KMS-11 (cell line): ENCODE measurements around the gene ADGRV1.

ENCODE experiments used
- H2AFZ ChIP-seq: fragments of 200-600 bp; sonication (generic); 2 replicates; pipeline ENCODE4 v1.6.1; 2016; ENCODE audit warnings: antibody characterized with exemption, mixed run types, low read depth
- H3K27ac ChIP-seq: fragments of 200-600 bp; sonication (generic); 2 replicates; pipeline ENCODE4 v1.6.1; 2016; ENCODE audit warnings: mild to moderate bottlenecking, mixed run types
- H3K27me3 ChIP-seq: fragments of 200-600 bp; sonication (generic); 2 replicates; pipeline ENCODE4 v1.6.1; 2017; ENCODE audit warnings: mild to moderate bottlenecking, low read depth, mixed run types, moderate library complexity; ENCODE audit not compliant: insufficient read depth
- H3K36me3 ChIP-seq: fragments of 200-600 bp; sonication (generic); 2 replicates; pipeline ENCODE4 v1.6.1; 2017; ENCODE audit warnings: mild to moderate bottlenecking, mixed run types; ENCODE audit not compliant: insufficient read depth
- H3K4me1 ChIP-seq: fragments of 200-600 bp; sonication (generic); 2 replicates; pipeline ENCODE4 v1.6.1; 2016; ENCODE audit warnings: mild to moderate bottlenecking, low read depth, mixed run types; ENCODE audit not compliant: poor library complexity, severe bottlenecking
- H3K4me2 ChIP-seq: fragments of 200-600 bp; sonication (generic); 2 replicates; pipeline ENCODE4 v1.7.0; 2016; ENCODE audit warnings: mild to moderate bottlenecking, mixed run types
- H3K4me3 ChIP-seq: fragments of 200-600 bp; sonication (generic); IDR thresholded peaks from 2 replicates; pipeline ENCODE4 v1.6.1; 2017; ENCODE audit warnings: low read depth, low read length, mixed read lengths; ENCODE audit not compliant: insufficient read depth
- H3K79me2 ChIP-seq: fragments of 200-600 bp; sonication (generic); 2 replicates; pipeline ENCODE4 v1.6.1; 2016; ENCODE audit warnings: low read depth, mixed run types; ENCODE audit not compliant: insufficient read depth
- H3K9ac ChIP-seq: fragments of 200-600 bp; sonication (generic); 2 replicates; pipeline ENCODE4 v1.6.1; 2016; ENCODE audit warnings: mild to moderate bottlenecking, mixed run types
- H4K20me1 ChIP-seq: fragments of 200-600 bp; sonication (generic); 2 replicates; pipeline ENCODE4 v1.6.1; 2016; ENCODE audit warnings: mild to moderate bottlenecking, mixed run types; ENCODE audit not compliant: insufficient read depth
- CTCF ChIP-seq: fragments of 200-600 bp; sonication (generic); conservative IDR thresholded peaks from 2 replicates; pipeline ENCODE4 v1.6.1; 2017; ENCODE audit warnings: low read depth, mild to moderate bottlenecking, antibody characterized with exemption, low read length, moderate library complexity, mixed read lengths

The ADGRV1 gene

GRCh38 chr5:91027405-91028139 lies 469.0 kb downstream of the ADGRV1 start:
- Histone ChIP-seq H3K4me3 (no peak overlapping the region), H3K4me1 (no peaks in the 10 kb centered on the region), H2AFZ (no peak overlapping the region), H4K20me1 (no peaks in the 10 kb centered on the region), H3K79me2 (no peaks in the 10 kb centered on the region), H3K36me3 (no peaks in the 10 kb centered on the region), H3K9ac (no peak overlapping the region), H3K4me2 (no peak overlapping the region), H3K27me3 (no peaks in the 10 kb centered on the region), H3K27ac (no peak overlapping the region)
- TF ChIP-seq CTCF = no peak

GRCh38 chr5:91028499-91028956 lies 469.9 kb downstream of the ADGRV1 start:
- no peaks in the 10 kb centered on the region for H3K79me2 ChIP-seq
- H3K4me3 ChIP-seq = no peak overlapping the region
- no peaks in the 10 kb centered on the region for H4K20me1 ChIP-seq
- H3K4me2 ChIP-seq = no peak overlapping the region
- TF ChIP-seq CTCF = no peak
- no peaks in the 10 kb centered on the region for H3K4me1 ChIP-seq
- no peak overlapping the region for H3K27ac ChIP-seq
- no peak overlapping the region for H2AFZ ChIP-seq
- H3K9ac ChIP-seq = no peak overlapping the region
- H3K36me3 ChIP-seq = no peaks in the 10 kb centered on the region
- no peaks in the 10 kb centered on the region for H3K27me3 ChIP-seq

GRCh38 chr5:91030521-91031401 lies 472.2 kb downstream of the ADGRV1 start:
- no peak overlapping the region for H3K4me3 ChIP-seq

GRCh38 chr5:91031402-91031752 lies 472.8 kb downstream of the ADGRV1 start:
- Histone ChIP-seq H3K4me1 (no peaks in the 10 kb centered on the region), H4K20me1 (no peaks in the 10 kb centered on the region), H3K4me3 (no peak overlapping the region), H3K36me3 (no peaks in the 10 kb centered on the region), H3K27me3 (no peaks in the 10 kb centered on the region), H3K9ac (no peak overlapping the region), H3K79me2 (no peaks in the 10 kb centered on the region), H3K27ac (no peak overlapping the region), H2AFZ (no peak overlapping the region), H3K4me2 (no peak overlapping the region)
- no peak for TF ChIP-seq CTCF

More at GRCh38 chr5:91030521-91031401, 472.2 kb downstream of the ADGRV1 start:
- H4K20me1 ChIP-seq = no peaks in the 10 kb centered on the region
- H3K27me3 ChIP-seq = no peaks in the 10 kb centered on the region
- no peak overlapping the region for H2AFZ ChIP-seq
- H3K4me2 ChIP-seq = no peak overlapping the region
- H3K4me1 ChIP-seq = no peaks in the 10 kb centered on the region
- no peak overlapping the region for H3K27ac ChIP-seq
- no peak for TF ChIP-seq CTCF
- H3K36me3 ChIP-seq = no peaks in the 10 kb centered on the region
- no peak overlapping the region for H3K9ac ChIP-seq
- no peaks in the 10 kb centered on the region for H3K79me2 ChIP-seq
